AG04450 (cell line): ENCODE data around the gene APELA. TPM values are rescaled to one million over a fixed set of nuclear protein-coding genes. Genes with fewer than 3 reads are reported as not detected.
"Not testable (repeated sequence)": the region's sequence is repeated elsewhere in the genome, so short reads cannot be mapped to it uniquely, and the experiment has no call there.

Experiments
- CTCF ChIA-PET: fragments of 300-600, 350-600 bp; formaldehyde crosslinking; extraction: SDS; loops from one replicate; lab custom pipeline; 2022; ENCODE audit warnings: antibody characterized with exemption, inconsistent platforms; lab: Charles Lee
- POLR2A ChIA-PET: fragments of 350-600 bp; formaldehyde crosslinking; extraction: SDS; loops from one replicate; lab custom pipeline; 2021; ENCODE audit warnings: antibody characterized with exemption, inconsistent platforms; lab: Yijun Ruan, JAX
- DNase-seq: peaks from one replicate; pipeline ENCODE4 v3.0.0-alpha.2; 2011; ENCODE audit warnings: low read depth, low spot score
- H3K27ac ChIP-seq: one replicate; pipeline ENCODE4 v1.5.1; 2012; ENCODE audit warnings: low read depth, low read length, control low read depth
- H3K27me3 ChIP-seq: one replicate; pipeline ENCODE4 v1.6.0; 2012; ENCODE audit warnings: low read length; ENCODE audit not compliant: control insufficient read depth, insufficient read depth
- H3K4me3 ChIP-seq: 2 replicates; pipeline ENCODE4 v1.5.1; 2011; ENCODE audit warnings: mild to moderate bottlenecking, low read depth, low read length, control low read depth
- H3K9me3 ChIP-seq: 2 replicates; pipeline ENCODE4 v1.5.1; 2012; ENCODE audit warnings: low read length; ENCODE audit not compliant: control insufficient read depth, insufficient read depth
- CTCF ChIP-seq: IDR thresholded peaks from 2 replicates; pipeline ENCODE4 v1.5.1; 2011; ENCODE audit warnings: low read depth, low read length, control low read depth, inconsistent platforms
- polyA plus RNA-seq: library from polyadenylated mRNA; depleted of rRNA; stranded (reverse); fragments of >200 nt; gene quantifications from 2 replicates; pipeline ENCODE4 v1.2.3, GENCODE V29; 2011

The APELA gene
- polyA plus RNA-seq, 1 experiment, result not detected

GRCh38 chr4:164902608-164903007, 25.6 kb downstream of the APELA start:
- CTCF ChIA-PET, result no interaction called here
- H3K27me3 ChIP-seq, result no peaks in the 10 kb centered on the region
- H3K27ac ChIP-seq, result no peak overlapping the region
- no peak for DNase-seq
- H3K4me3 ChIP-seq, result no peak overlapping the region
- no peak for TF ChIP-seq CTCF
- POLR2A ChIA-PET, result no interaction called here
- peaks cover 30% of the 10 kb centered on the region for H3K9me3 ChIP-seq

- POLR2A ChIA-PET, result no interaction called here
- no peak overlapping the region for H3K27ac ChIP-seq
- TF ChIP-seq CTCF, result no peak
- peaks cover 29% of the 10 kb centered on the region for H3K9me3 ChIP-seq
- no peaks in the 10 kb centered on the region for H3K27me3 ChIP-seq
- H3K4me3 ChIP-seq, result no peak overlapping the region
- CTCF ChIA-PET, result no interaction called here
- no peak for DNase-seq
These were observed 27.4 kb downstream of the APELA start for GRCh38 chr4:164904336-164904735.

- Histone ChIP-seq H3K4me3 (no peak overlapping the region), H3K27me3 (no peaks in the 10 kb centered on the region), H3K9me3 (peaks cover 29% of the 10 kb centered on the region), H3K27ac (no peak overlapping the region)
- TF ChIP-seq CTCF, result no peak
- no peak for DNase-seq
- POLR2A ChIA-PET, result no interaction called here
- CTCF ChIA-PET, result no interaction called here
These were observed 28.0 kb downstream of the APELA start for GRCh38 chr4:164904941-164905340.

GRCh38 chr4:164906368-164906767, 29.4 kb downstream of the APELA start:
- H3K27ac ChIP-seq, result no peak overlapping the region
- no peak for TF ChIP-seq CTCF
- H3K27me3 ChIP-seq, result no peaks in the 10 kb centered on the region
- H3K4me3 ChIP-seq, result no peak overlapping the region
- DNase-seq, result no peak
- ChIA-PET POLR2A (no interaction called here), CTCF (no interaction called here)
- H3K9me3 ChIP-seq, result peaks cover 24% of the 10 kb centered on the region

DNA sequence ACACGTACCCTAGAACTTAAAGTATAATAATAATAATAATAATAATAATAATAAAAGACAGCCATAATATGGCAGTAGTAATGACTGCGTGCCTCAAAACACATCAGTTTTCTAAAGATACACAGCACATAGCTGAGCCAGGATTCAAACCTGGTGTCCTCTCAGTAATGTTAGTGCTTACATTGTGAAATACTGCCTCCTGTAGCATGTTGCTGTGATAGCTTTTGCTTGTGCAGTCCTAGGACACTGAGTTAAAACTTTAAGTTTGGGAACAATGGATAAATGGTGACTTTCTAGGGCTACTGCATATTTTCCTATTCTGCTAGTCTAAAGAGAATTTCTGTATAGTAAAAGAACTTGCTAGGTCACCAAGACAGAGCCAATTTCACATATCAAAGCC, 36.5 kb downstream of the APELA start:
- H3K4me3 ChIP-seq, CTCF ChIA-PET, DNase-seq, H3K9me3 ChIP-seq, POLR2A ChIA-PET, H3K27me3 ChIP-seq, H3K27ac ChIP-seq: not testable (repeated sequence)

DNA sequence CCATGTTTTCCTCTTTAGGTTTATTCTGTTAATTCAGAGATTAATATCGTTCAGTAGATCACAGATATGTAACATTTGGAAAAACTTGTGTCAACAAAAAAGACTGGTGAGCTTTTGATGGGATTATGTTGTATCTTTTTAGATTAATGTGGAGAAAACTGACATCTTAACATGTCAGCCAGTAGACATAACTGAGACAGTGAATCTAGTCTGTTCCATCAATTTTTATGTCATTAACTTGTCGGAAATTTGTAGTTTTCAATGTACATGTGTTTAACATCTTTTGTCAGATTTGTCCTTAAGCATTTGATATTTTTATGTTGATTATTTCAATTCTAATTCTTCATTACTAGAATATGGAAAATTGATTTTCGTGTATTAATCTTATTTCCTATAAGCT, 42.0 kb downstream of the APELA start:
- no peak for DNase-seq
- CTCF ChIA-PET, result no interaction called here
- POLR2A ChIA-PET, result no interaction called here

More for the DNA sequence above, 42.0 kb downstream of the APELA start:
- Histone ChIP-seq H3K9me3 (peaks cover 6% of the 10 kb centered on the region; the same call in 1 of the 2 replicates), H3K27me3 (no peaks in the 10 kb centered on the region), H3K4me3 (no peak overlapping the region), H3K27ac (no peak overlapping the region)
- no peak for TF ChIP-seq CTCF
